SU-DHL-6 (cell line): ENCODE measurements around the gene RNF214.

Source experiments
- H2AFZ ChIP-seq: fragments of 200-600 bp; sonication (generic); 2 replicates; pipeline ENCODE4 v1.6.1; 2014; ENCODE audit warnings: low read depth, mild to moderate bottlenecking, moderate library complexity, mixed read lengths, antibody characterized with exemption, low read length; ENCODE audit not compliant: severe bottlenecking
- H3F3A ChIP-seq: fragments of 200-600 bp; shearing (Covaris generic); 2 replicates; pipeline ENCODE4 v1.6.0; 2016; ENCODE audit warnings: antibody characterized with exemption, mild to moderate bottlenecking; ENCODE audit not compliant: insufficient read depth
- H3K27ac ChIP-seq: fragments of 200-600 bp; sonication (generic); 2 replicates; pipeline ENCODE4 v1.5.1; 2016; ENCODE audit warnings: low read depth, mild to moderate bottlenecking, low read length, moderate library complexity, mixed read lengths
- H3K27me3 ChIP-seq: fragments of 200-600 bp; sonication (generic), shearing (Covaris generic); 2 replicates; pipeline ENCODE4 v1.6.0; 2014; ENCODE audit warnings: mild to moderate bottlenecking, low read length
- H3K36me3 ChIP-seq: fragments of 200-600 bp; sonication (generic); 2 replicates; pipeline ENCODE4 v1.6.1; 2014; ENCODE audit warnings: mild to moderate bottlenecking, low read length, mixed read lengths
- H3K4me2 ChIP-seq: fragments of 300-600, 200-600 bp; shearing (Covaris generic), sonication (generic); 2 replicates; pipeline ENCODE4 v1.6.0; 2014; ENCODE audit warnings: low read length, low read depth, mild to moderate bottlenecking; ENCODE audit not compliant: poor library complexity, severe bottlenecking
- H3K4me3 ChIP-seq: fragments of 200-600 bp; sonication (generic); 2 replicates; pipeline ENCODE4 v1.5.1; 2014; ENCODE audit warnings: antibody characterized with exemption, low read length, mild to moderate bottlenecking, mixed read lengths; ENCODE audit not compliant: insufficient read depth, poor library complexity, severe bottlenecking
- H3K79me2 ChIP-seq: fragments of 200-600 bp; sonication (generic); 2 replicates; pipeline ENCODE4 v1.6.1; 2014; ENCODE audit warnings: mild to moderate bottlenecking, low read length, moderate library complexity; ENCODE audit not compliant: insufficient read depth
- H3K9ac ChIP-seq: fragments of 200-600 bp; sonication (generic); 2 replicates; pipeline ENCODE4 v1.7.0; 2014; ENCODE audit warnings: mild to moderate bottlenecking, low read length
- H3K9me2 ChIP-seq: fragments of 200-600 bp; sonication (generic); replicated peaks from 2 replicates; pipeline ENCODE4 v1.6.1; 2014; ENCODE audit warnings: low read length; ENCODE audit not compliant: insufficient read depth
- H3K9me3 ChIP-seq: fragments of 200-600 bp; sonication (generic); 2 replicates; pipeline ENCODE4 v1.6.1; 2014; ENCODE audit warnings: low read length, mixed read lengths; ENCODE audit not compliant: insufficient read depth
- H4K20me1 ChIP-seq: fragments of 200-600 bp; sonication (generic); 2 replicates; pipeline ENCODE4 v1.6.1; 2014; ENCODE audit warnings: low read depth, mild to moderate bottlenecking, antibody characterized with exemption, low read length, moderate library complexity, mixed read lengths
- CTCF ChIP-seq: fragments of 200-600 bp; sonication (generic); IDR thresholded peaks from one replicate; pipeline ENCODE4 v1.5.1; 2017; ENCODE audit warnings: antibody characterized with exemption, mild to moderate bottlenecking, low read length, moderate library complexity; ENCODE audit not compliant: insufficient read depth, poor library complexity, severe bottlenecking
- EZH2phosphoT487 ChIP-seq: fragments of 200-600 bp; sonication (generic), shearing (Covaris generic); conservative IDR thresholded peaks from 2 replicates; pipeline ENCODE4 v1.6.1; 2018; ENCODE audit warnings: mild to moderate bottlenecking, antibody characterized with exemption, low read length, moderate library complexity, mixed read lengths

The RNF214 gene

GRCh38 chr11:117281869-117282268 lies 49.4 kb downstream of the RNF214 start:
- no peak overlapping the region for H3K4me2 ChIP-seq
- H3K36me3 ChIP-seq: 0 out of 2 replicates have a peak, but pooled peaks cover 5% of the 10 kb centered on the region
- TF ChIP-seq CTCF: no peak
- TF ChIP-seq EZH2phosphoT487: no peak

GRCh38 chr11:117282956-117283355 lies 50.5 kb downstream of the RNF214 start:
- 0 out of 2 replicates have a peak, but pooled peaks cover 5% of the 10 kb centered on the region for H3K36me3 ChIP-seq
- H3K27ac ChIP-seq: no peak overlapping the region
- H3F3A ChIP-seq: no peaks in the 10 kb centered on the region
- no peak overlapping the region for H2AFZ ChIP-seq
- H3K79me2 ChIP-seq: no peaks in the 10 kb centered on the region
- TF ChIP-seq EZH2phosphoT487 (no peak), CTCF (no peak)
- H3K27me3 ChIP-seq: no peaks in the 10 kb centered on the region
- H3K4me3 ChIP-seq: no peak overlapping the region
- H3K9me2 ChIP-seq: no peaks in the 10 kb centered on the region
- no peak overlapping the region for H3K9ac ChIP-seq
- no peak overlapping the region for H3K4me2 ChIP-seq
- H4K20me1 ChIP-seq: no peaks in the 10 kb centered on the region
- no peaks in the 10 kb centered on the region for H3K9me3 ChIP-seq

More at GRCh38 chr11:117281869-117282268, 49.4 kb downstream of the RNF214 start:
- no peak overlapping the region for H2AFZ ChIP-seq
- H3K9ac ChIP-seq: no peak overlapping the region
- H3K27me3 ChIP-seq: no peaks in the 10 kb centered on the region
- H3K4me3 ChIP-seq: no peak overlapping the region
- H3K9me2 ChIP-seq: no peaks in the 10 kb centered on the region
- no peaks in the 10 kb centered on the region for H3K79me2 ChIP-seq
- no peak overlapping the region for H3K27ac ChIP-seq
- no peaks in the 10 kb centered on the region for H3K9me3 ChIP-seq
- H3F3A ChIP-seq: no peaks in the 10 kb centered on the region
- H4K20me1 ChIP-seq: no peaks in the 10 kb centered on the region

GRCh38 chr11:117284053-117284452 lies 51.6 kb downstream of the RNF214 start:
- Histone ChIP-seq H3K27ac (no peak overlapping the region), H2AFZ (no peak overlapping the region), H3K9me2 (no peaks in the 10 kb centered on the region), H3K9me3 (no peaks in the 10 kb centered on the region), H4K20me1 (no peaks in the 10 kb centered on the region), H3K27me3 (no peaks in the 10 kb centered on the region), H3K4me2 (no peak overlapping the region), H3K4me3 (no peak overlapping the region), H3K9ac (no peak overlapping the region), H3K36me3 (0 out of 2 replicates have a peak, but pooled peaks cover 5% of the 10 kb centered on the region), H3F3A (no peaks in the 10 kb centered on the region), H3K79me2 (no peaks in the 10 kb centered on the region)
- TF ChIP-seq EZH2phosphoT487: no peak
- no peak for TF ChIP-seq CTCF

- no peaks in the 10 kb centered on the region for H4K20me1 ChIP-seq
- no peaks in the 10 kb centered on the region for H3K79me2 ChIP-seq
- H3K4me2 ChIP-seq: no peak overlapping the region
- H3K27me3 ChIP-seq: no peaks in the 10 kb centered on the region
- H3K27ac ChIP-seq: no peak overlapping the region
- H3K4me3 ChIP-seq: no peak overlapping the region
- no peak for TF ChIP-seq EZH2phosphoT487
- TF ChIP-seq CTCF: no peak
- H2AFZ ChIP-seq: no peak overlapping the region
- H3K9me2 ChIP-seq: no peaks in the 10 kb centered on the region
- no peaks in the 10 kb centered on the region for H3F3A ChIP-seq
- H3K36me3 ChIP-seq: 0 out of 2 replicates have a peak, but pooled peaks cover 5% of the 10 kb centered on the region
- no peaks in the 10 kb centered on the region for H3K9me3 ChIP-seq
- H3K9ac ChIP-seq: no peak overlapping the region
These were observed 54.1 kb downstream of the RNF214 start for GRCh38 chr11:117286588-117286987.
